Right atrium auricular region (tissue), 2 donors: Measurements from ENCODE around the gene M6PR. TPM values are rescaled to one million over a fixed set of nuclear protein-coding genes. Genes with fewer than 3 reads are reported as not detected.
A peak's percentile ranks its signal among the peaks of the same experiment; 100 is the strongest.
"Not testable (repeated sequence)": the region's sequence is repeated elsewhere in the genome, so short reads cannot be mapped to it uniquely, and the experiment has no call there.

Experiments used
- DNase-seq: peaks from one replicate; pipeline ENCODE4 v3.0.0-alpha.2; 2019; ENCODE audit warnings: low spot score
- H3K27ac ChIP-seq, 2 donors: fragments of 200-600 bp; sonication (generic); 1 replicate in 1 of 2; 2 replicates in 1 of 2; pipeline ENCODE4 v1.5.1; 2016 to 2019
- H3K27me3 ChIP-seq, 2 donors: fragments of 200-600 bp; sonication (generic); one replicate each; pipeline versions ENCODE4 v1.5.1 to v1.6.0; 2017 to 2019
- H3K36me3 ChIP-seq: fragments of 200-600 bp; sonication (generic); one replicate; pipeline ENCODE4 v1.5.1; 2016
- H3K4me1 ChIP-seq, 2 donors: fragments of 200-600 bp; sonication (generic); one replicate each; pipeline versions ENCODE4 v1.5.1 to v1.6.0; 2017 to 2019
- H3K4me3 ChIP-seq, 2 donors: fragments of 200-600 bp; sonication (generic); 1 replicate in 1 of 2; 2 replicates in 1 of 2; pipeline ENCODE4 v1.5.1; 2017 to 2019; ENCODE audit warnings: mild to moderate bottlenecking in 1 of 2, moderate library complexity in 1 of 2
- H3K9me3 ChIP-seq, 2 donors: fragments of 200-600 bp; sonication (generic); one replicate each; pipeline ENCODE4 v1.5.1; 2019
- CTCF ChIP-seq, 2 donors: fragments of 200-600 bp; sonication (generic); IDR thresholded peaks; one replicate each; pipeline ENCODE4 v1.5.1; 2019; ENCODE audit warnings: antibody characterized with exemption in 2 of 2
- total RNA-seq, 2 donors: library from RNA; depleted of rRNA; stranded (reverse); fragments of >200 nt; gene quantifications; one replicate each; pipeline ENCODE4 v1.1.0, GENCODE V29; 2016

Gene M6PR
- total RNA-seq, 2 donors from 2014 or later: 101 to 112 TPM

- H3K36me3 ChIP-seq, H3K9me3 ChIP-seq: not testable (repeated sequence)
Observed at GRCh38 chr12:8914033-8914715, 35.3 kb downstream of the M6PR start, which contains the start of gene PHC1. TSS of gene PHC1 (plus strand) at chr12:8914509. CDS start at chr12:8917678, 3,169 bp downstream.

GRCh38 chr12:8913702-8914032, 35.8 kb downstream of the M6PR start:
- H3K27ac ChIP-seq: peak overlapping the region; percentile 88 to 92

More at GRCh38 chr12:8914033-8914715, 35.3 kb downstream of the M6PR start, which contains the start of gene PHC1:
- H3K27me3 ChIP-seq: not testable (repeated sequence)
- H3K27ac ChIP-seq: peak within 1 kb of the TSS; percentile 88 to 92
- peaks cover 0 to 26% of the 10 kb centered on the region in 2 donors for H3K4me1 ChIP-seq
- DNase-seq: peak; percentile 75
- peak; percentile 20 to 49 for TF ChIP-seq CTCF (IDR thresholded peaks at IDR 0.05)
- peak within 1 kb of the TSS; percentile 73 to 75 for H3K4me3 ChIP-seq

GRCh38 chr12:8912914-8913313, 36.5 kb downstream of the M6PR start:
- H3K4me3 ChIP-seq: no peak overlapping the region
- H3K27ac ChIP-seq: peak overlapping the region; percentile 43 to 92
- H3K4me1 ChIP-seq: peaks cover 0 to 26% of the 10 kb centered on the region in 2 donors
- H3K27me3 ChIP-seq: no peaks in the 10 kb centered on the region
- TF ChIP-seq CTCF (IDR thresholded peaks at IDR 0.05): peak in 1 of 2 donors; percentile 29
- no peaks in the 10 kb centered on the region for H3K36me3 ChIP-seq
- DNase-seq: no peak
- no peaks in the 10 kb centered on the region for H3K9me3 ChIP-seq

More at GRCh38 chr12:8913702-8914032, 35.8 kb downstream of the M6PR start:
- no peaks in the 10 kb centered on the region for H3K36me3 ChIP-seq
- no peak for DNase-seq
- peak overlapping the region; percentile 73 to 75 for H3K4me3 ChIP-seq
- peaks cover 0 to 26% of the 10 kb centered on the region in 2 donors for H3K4me1 ChIP-seq
- no peaks in the 10 kb centered on the region for H3K9me3 ChIP-seq
- H3K27me3 ChIP-seq: no peaks in the 10 kb centered on the region
- no peak for TF ChIP-seq CTCF (IDR thresholded peaks at IDR 0.05)

- no peak overlapping the region for H3K4me3 ChIP-seq
- TF ChIP-seq CTCF (IDR thresholded peaks at IDR 0.05): no peak
- H3K9me3 ChIP-seq: no peaks in the 10 kb centered on the region
- no peaks in the 10 kb centered on the region for H3K36me3 ChIP-seq
- no peaks in the 10 kb centered on the region for H3K27me3 ChIP-seq
- peak overlapping the region in 1 of 2 donors; percentile 92 for H3K27ac ChIP-seq
- peaks cover 0 to 26% of the 10 kb centered on the region in 2 donors for H3K4me1 ChIP-seq
- no peak for DNase-seq
Observed at GRCh38 chr12:8911606-8912268, 37.7 kb downstream of the M6PR start.

- no peak for DNase-seq
- Histone ChIP-seq H3K27me3 (no peaks in the 10 kb centered on the region), H3K27ac (peak overlapping the region in 1 of 2 donors; percentile 9), H3K4me3 (no peak overlapping the region), H3K36me3 (no peaks in the 10 kb centered on the region), H3K4me1 (peaks cover 0 to 11% of the 10 kb centered on the region in 2 donors), H3K9me3 (no peaks in the 10 kb centered on the region)
- TF ChIP-seq CTCF (IDR thresholded peaks at IDR 0.05): no peak
Observed at GRCh38 chr12:8909752-8910151, 39.7 kb downstream of the M6PR start.
